ENCODE results near the gene IL6. TPM values are rescaled to one million over a fixed set of nuclear protein-coding genes. Genes with fewer than 3 reads are reported as not detected.

The IL6 gene
- total RNA-seq, 1 experiment from 2014 or later: 0.85 TPM

DNA sequence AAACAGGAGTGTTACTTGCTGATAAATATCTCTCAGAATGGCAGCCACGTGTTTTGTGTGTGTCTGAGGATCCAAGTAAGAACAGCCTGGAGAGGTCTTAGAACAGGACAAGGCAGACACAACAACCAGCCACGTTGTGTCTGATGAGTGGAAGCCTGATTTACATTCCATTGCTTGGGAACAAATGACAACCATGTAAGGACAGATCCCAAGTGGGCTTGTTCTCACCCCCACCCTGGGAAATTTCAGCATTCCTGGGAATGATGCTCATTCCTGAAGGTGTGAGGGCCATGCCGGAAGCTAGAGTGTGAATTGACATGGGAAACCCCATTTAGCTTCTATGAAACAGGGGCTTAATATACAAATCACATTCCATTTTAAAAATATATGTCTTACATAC lies 35.9 kb downstream of the IL6 start:
- no peak overlapping the region for H3K4ac ChIP-seq (ENCODE audit: low read depth, low read length)
- DNase-seq: no peak
- TF ChIP-seq, protein P1, sequence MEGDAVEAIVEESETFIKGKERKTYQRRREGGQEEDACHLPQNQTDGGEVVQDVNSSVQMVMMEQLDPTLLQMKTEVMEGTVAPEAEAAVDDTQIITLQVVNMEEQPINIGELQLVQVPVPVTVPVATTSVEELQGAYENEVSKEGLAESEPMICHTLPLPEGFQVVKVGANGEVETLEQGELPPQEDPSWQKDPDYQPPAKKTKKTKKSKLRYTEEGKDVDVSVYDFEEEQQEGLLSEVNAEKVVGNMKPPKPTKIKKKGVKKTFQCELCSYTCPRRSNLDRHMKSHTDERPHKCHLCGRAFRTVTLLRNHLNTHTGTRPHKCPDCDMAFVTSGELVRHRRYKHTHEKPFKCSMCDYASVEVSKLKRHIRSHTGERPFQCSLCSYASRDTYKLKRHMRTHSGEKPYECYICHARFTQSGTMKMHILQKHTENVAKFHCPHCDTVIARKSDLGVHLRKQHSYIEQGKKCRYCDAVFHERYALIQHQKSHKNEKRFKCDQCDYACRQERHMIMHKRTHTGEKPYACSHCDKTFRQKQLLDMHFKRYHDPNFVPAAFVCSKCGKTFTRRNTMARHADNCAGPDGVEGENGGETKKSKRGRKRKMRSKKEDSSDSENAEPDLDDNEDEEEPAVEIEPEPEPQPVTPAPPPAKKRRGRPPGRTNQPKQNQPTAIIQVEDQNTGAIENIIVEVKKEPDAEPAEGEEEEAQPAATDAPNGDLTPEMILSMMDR (conservative IDR thresholded peaks at IDR 0.05): no peak
- H3K79me2 ChIP-seq (ENCODE audit: insufficient read depth, low read length): no peaks in the 10 kb centered on the region
- no peaks in the 10 kb centered on the region for H3K27me3 ChIP-seq (ENCODE audit: insufficient read depth, low read length)
- H4K20me1 ChIP-seq (ENCODE audit: control insufficient read depth, insufficient read depth, insufficient read length): no peaks in the 10 kb centered on the region
- H3K27ac Mint-ChIP-seq: no peak overlapping the region
- H4K91ac ChIP-seq (ENCODE audit: insufficient read length, low read depth, low read length): no peak overlapping the region
- no peak overlapping the region for H3K23ac ChIP-seq (ENCODE audit: insufficient read length, low read depth, low read length)
- no peaks in the 10 kb centered on the region for H3K23me2 ChIP-seq (ENCODE audit: insufficient read length, low read depth, low read length, poor library complexity, severe bottlenecking)
- no peak overlapping the region for H3K18ac ChIP-seq (ENCODE audit: insufficient read length, low read depth, low read length)
- no peak overlapping the region for H3K4me3 Mint-ChIP-seq
- no peak overlapping the region for H3K27ac ChIP-seq (ENCODE audit: insufficient read length, low read depth, low read length)
- peaks cover 0 to 8% of the 10 kb centered on the region in 2 experiments; a peak in 3 of 5 replicates for H3K9me3 Mint-ChIP-seq
- no peaks in the 10 kb centered on the region for H3K27me3 Mint-ChIP-seq (ENCODE audit: low read depth)
- H2BK20ac ChIP-seq (ENCODE audit: low read depth, low read length, poor library complexity, severe bottlenecking): no peak overlapping the region
- H2BK5ac ChIP-seq (ENCODE audit: insufficient read length, low read length): no peak overlapping the region
- H3T11ph ChIP-seq (ENCODE audit: low read length): no peak overlapping the region
- peaks cover 0 to 6% (median 0%) of the 10 kb centered on the region in 3 experiments; a peak in 1 of 7 replicates for H3K36me3 Mint-ChIP-seq (ENCODE audit: insufficient read depth in 1 of 3, low read depth in 3 of 3)
- H3K14ac ChIP-seq (ENCODE audit: insufficient read depth, low read length): no peak overlapping the region
- H2BK12ac ChIP-seq (ENCODE audit: insufficient read length, low read depth, low read length): no peak overlapping the region
- H3K56ac ChIP-seq (ENCODE audit: insufficient read length, low read depth, low read length): no peak overlapping the region
- no peaks in the 10 kb centered on the region for H3K4me1 Mint-ChIP-seq
- H2BK120ac ChIP-seq (ENCODE audit: low read depth, low read length, poor library complexity, severe bottlenecking): no peak overlapping the region
- WGBS (ENCODE audit: extremely low coverage, insufficient read length, low lambda C conversion rate): no CpG with 5 or more reads among the region's 3 CpGs
- no peak overlapping the region for H2BK15ac ChIP-seq (ENCODE audit: low read depth, low read length)
- H4K5ac ChIP-seq (ENCODE audit: insufficient read length, low read depth, low read length): no peak overlapping the region
- no peak overlapping the region for H3K4me2 ChIP-seq (ENCODE audit: insufficient read depth, insufficient read length, low read length)
- no peak overlapping the region for H4K8ac ChIP-seq (replicated peaks; ENCODE audit: insufficient read length, low read depth, low read length)
- H2AK5ac ChIP-seq (ENCODE audit: insufficient read length, low read length): no peak overlapping the region
- H3K9ac ChIP-seq (ENCODE audit: extremely low read depth, insufficient read length, low read length): no peak overlapping the region
- no peaks in the 10 kb centered on the region for H3K9me3 ChIP-seq (ENCODE audit: control insufficient read depth, low read depth, low read length)
- no peaks in the 10 kb centered on the region for H3K4me1 ChIP-seq (ENCODE audit: insufficient read depth, low read length)
- no peaks in the 10 kb centered on the region for H3K79me1 ChIP-seq (ENCODE audit: insufficient read depth, low read depth, low read length, poor library complexity, severe bottlenecking)
- no peak overlapping the region for H2AFZ ChIP-seq (ENCODE audit: low read length)

Data from H9 (cell line).